ENCODE data around the gene RUSF1. TPM values are rescaled to one million over a fixed set of nuclear protein-coding genes. Genes with fewer than 3 reads are reported as not detected.

RUSF1 gene
- total and polyA plus RNA-seq, 9 of the 15 experiments (the other 6 are each of a cell fraction or from before 2014, with no cell fraction given) = 0.80 to 52.8 (median 27.6) TPM

DNA sequence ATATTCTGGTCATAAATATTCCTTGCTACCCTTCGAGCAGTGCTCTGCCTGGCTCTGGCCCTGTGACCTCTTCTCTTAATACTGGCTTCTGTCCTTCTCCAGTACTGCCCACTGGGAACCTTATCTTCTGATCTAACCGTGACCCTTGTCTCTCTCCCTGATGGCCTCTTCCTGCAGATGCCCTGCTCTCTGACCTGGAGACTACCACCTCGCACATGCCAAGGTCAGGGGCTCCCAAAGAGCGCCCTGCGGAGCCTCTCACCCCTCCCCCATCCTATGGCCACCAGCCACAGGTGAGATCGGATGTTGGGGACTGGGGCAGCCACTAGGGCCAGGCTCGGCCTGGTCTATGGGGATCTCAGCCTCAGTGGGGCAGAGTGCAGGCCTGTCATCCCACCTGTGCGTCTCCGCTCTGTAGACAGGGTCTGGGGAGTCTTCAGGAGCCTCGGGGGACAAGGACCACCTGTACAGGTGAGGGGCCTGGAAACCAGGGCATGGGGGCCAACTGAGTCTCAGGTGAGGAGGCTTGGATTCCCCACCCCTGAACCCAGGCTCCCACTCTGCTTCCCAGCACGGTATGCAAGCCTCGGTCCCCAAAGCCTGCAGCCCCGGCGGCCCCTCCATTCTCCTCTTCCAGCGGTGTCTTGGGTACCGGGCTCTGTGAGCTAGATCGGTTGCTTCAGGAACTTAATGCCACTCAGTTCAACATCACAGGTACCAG lies 34.8 kb downstream of the RUSF1 start:
- in situ Hi-C loops (cut with MboI) = no loop called here
- ChIA-PET POLR2A (interaction anchor here (1.0 kb wide), 1 partner anchor 13 kb away, joined by 7 read pairs; no protein-coding TSS in a partner anchor), CTCF (ENCODE audit: low intra/inter-chr PET ratio) (no interaction called here)
- TF ChIP-seq ZNF561 (CRISPR knock-in tag; conservative IDR thresholded peaks at IDR 0.05) (no peak), SMC3 (conservative IDR thresholded peaks at IDR 0.05; ENCODE audit: insufficient read depth, low read depth, low read length) (no peak)
- TF ChIP-seq, protein P1, sequence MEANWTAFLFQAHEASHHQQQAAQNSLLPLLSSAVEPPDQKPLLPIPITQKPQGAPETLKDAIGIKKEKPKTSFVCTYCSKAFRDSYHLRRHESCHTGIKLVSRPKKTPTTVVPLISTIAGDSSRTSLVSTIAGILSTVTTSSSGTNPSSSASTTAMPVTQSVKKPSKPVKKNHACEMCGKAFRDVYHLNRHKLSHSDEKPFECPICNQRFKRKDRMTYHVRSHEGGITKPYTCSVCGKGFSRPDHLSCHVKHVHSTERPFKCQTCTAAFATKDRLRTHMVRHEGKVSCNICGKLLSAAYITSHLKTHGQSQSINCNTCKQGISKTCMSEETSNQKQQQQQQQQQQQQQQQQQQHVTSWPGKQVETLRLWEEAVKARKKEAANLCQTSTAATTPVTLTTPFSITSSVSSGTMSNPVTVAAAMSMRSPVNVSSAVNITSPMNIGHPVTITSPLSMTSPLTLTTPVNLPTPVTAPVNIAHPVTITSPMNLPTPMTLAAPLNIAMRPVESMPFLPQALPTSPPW (CRISPR knock-in tag; IDR thresholded peaks at IDR 0.05) = no peak
- TF ChIP-seq, protein P2, sequence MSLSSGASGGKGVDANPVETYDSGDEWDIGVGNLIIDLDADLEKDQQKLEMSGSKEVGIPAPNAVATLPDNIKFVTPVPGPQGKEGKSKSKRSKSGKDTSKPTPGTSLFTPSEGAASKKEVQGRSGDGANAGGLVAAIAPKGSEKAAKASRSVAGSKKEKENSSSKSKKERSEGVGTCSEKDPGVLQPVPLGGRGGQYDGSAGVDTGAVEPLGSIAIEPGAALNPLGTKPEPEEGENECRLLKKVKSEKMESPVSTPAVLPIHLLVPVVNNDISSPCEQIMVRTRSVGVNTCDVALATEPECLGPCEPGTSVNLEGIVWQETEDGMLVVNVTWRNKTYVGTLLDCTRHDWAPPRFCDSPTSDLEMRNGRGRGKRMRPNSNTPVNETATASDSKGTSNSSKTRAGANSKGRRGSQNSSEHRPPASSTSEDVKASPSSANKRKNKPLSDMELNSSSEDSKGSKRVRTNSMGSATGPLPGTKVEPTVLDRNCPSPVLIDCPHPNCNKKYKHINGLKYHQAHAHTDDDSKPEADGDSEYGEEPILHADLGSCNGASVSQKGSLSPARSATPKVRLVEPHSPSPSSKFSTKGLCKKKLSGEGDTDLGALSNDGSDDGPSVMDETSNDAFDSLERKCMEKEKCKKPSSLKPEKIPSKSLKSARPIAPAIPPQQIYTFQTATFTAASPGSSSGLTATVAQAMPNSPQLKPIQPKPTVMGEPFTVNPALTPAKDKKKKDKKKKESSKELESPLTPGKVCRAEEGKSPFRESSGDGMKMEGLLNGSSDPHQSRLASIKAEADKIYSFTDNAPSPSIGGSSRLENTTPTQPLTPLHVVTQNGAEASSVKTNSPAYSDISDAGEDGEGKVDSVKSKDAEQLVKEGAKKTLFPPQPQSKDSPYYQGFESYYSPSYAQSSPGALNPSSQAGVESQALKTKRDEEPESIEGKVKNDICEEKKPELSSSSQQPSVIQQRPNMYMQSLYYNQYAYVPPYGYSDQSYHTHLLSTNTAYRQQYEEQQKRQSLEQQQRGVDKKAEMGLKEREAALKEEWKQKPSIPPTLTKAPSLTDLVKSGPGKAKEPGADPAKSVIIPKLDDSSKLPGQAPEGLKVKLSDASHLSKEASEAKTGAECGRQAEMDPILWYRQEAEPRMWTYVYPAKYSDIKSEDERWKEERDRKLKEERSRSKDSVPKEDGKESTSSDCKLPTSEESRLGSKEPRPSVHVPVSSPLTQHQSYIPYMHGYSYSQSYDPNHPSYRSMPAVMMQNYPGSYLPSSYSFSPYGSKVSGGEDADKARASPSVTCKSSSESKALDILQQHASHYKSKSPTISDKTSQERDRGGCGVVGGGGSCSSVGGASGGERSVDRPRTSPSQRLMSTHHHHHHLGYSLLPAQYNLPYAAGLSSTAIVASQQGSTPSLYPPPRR (CRISPR knock-in tag; IDR thresholded peaks at IDR 0.05; ENCODE audit: borderline replicate concordance) = no peak
- TF ChIP-seq, protein P3, sequence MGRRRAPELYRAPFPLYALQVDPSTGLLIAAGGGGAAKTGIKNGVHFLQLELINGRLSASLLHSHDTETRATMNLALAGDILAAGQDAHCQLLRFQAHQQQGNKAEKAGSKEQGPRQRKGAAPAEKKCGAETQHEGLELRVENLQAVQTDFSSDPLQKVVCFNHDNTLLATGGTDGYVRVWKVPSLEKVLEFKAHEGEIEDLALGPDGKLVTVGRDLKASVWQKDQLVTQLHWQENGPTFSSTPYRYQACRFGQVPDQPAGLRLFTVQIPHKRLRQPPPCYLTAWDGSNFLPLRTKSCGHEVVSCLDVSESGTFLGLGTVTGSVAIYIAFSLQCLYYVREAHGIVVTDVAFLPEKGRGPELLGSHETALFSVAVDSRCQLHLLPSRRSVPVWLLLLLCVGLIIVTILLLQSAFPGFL (CRISPR knock-in tag; IDR thresholded peaks at IDR 0.05) = no peak
- TF ChIP-seq, protein P4, sequence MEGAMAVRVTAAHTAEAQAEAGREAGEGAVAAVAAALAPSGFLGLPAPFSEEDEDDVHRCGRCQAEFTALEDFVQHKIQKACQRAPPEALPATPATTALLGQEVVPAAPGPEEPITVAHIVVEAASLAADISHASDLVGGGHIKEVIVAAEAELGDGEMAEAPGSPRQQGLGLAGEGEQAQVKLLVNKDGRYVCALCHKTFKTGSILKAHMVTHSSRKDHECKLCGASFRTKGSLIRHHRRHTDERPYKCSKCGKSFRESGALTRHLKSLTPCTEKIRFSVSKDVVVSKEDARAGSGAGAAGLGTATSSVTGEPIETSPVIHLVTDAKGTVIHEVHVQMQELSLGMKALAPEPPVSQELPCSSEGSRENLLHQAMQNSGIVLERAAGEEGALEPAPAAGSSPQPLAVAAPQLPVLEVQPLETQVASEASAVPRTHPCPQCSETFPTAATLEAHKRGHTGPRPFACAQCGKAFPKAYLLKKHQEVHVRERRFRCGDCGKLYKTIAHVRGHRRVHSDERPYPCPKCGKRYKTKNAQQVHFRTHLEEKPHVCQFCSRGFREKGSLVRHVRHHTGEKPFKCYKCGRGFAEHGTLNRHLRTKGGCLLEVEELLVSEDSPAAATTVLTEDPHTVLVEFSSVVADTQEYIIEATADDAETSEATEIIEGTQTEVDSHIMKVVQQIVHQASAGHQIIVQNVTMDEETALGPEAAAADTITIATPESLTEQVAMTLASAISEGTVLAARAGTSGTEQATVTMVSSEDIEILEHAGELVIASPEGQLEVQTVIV (CRISPR knock-in tag; IDR thresholded peaks at IDR 0.05; ENCODE audit: borderline replicate concordance) = no peak
- Histone ChIP-seq H2AFZ (ENCODE audit: low read depth, low read length) (no peak overlapping the region), H3K79me2 (ENCODE audit: control insufficient read depth, insufficient read depth, low read length) (no peaks in the 10 kb centered on the region), H4K20me1 (replicated peaks; ENCODE audit: control insufficient read depth, insufficient read depth, low read length) (no peaks in the 10 kb centered on the region), H3K9me1 (ENCODE audit: control insufficient read depth, insufficient read depth, low read length) (no peaks in the 10 kb centered on the region), H3K4me1 (replicated peaks in 1 of 2; ENCODE audit: control insufficient read depth in 2 of 2, insufficient read depth in 2 of 2, low read length in 2 of 2) (peaks cover 26 to 59% of the 10 kb centered on the region in 2 experiments; a peak in 4 of 5 replicates), H3K27ac (ENCODE audit: extremely low read depth, low read depth, low read length) (no peak overlapping the region), H3K27me3 (ENCODE audit: control insufficient read depth in 2 of 2, insufficient read depth in 2 of 2, low read length in 2 of 2) (no peaks in the 10 kb centered on the region), H3K9ac (ENCODE audit: insufficient read depth in 1 of 2, low read depth in 2 of 2, low read length in 2 of 2) (peak overlapping the region in 1 of 2 experiments; percentile 28; a peak in 1 of 4 replicates), H3K9me3 (replicated peaks; ENCODE audit: control insufficient read depth, insufficient read depth, low read depth, low read length) (no peaks in the 10 kb centered on the region), H3K4me2 (ENCODE audit: insufficient read depth, low read length) (no peak overlapping the region), H3K4me3 (no peak overlapping the region), H3K36me3 (ENCODE audit: control insufficient read depth, insufficient read depth, low read length) (no peaks in the 10 kb centered on the region)
- no TSS peak for BruUV-seq (replicated peaks)
- FAIRE-seq = no peak
- WGBS (ENCODE audit: insufficient coverage, low coverage, missing lambda C conversion rate) = 77% methylated on average over 13 of the region's 17 CpGs
- intact Hi-C loops (cut with micrococcal nuclease) = loop anchor here (5.0 kb wide), 1 partner anchor 49 kb away; no protein-coding TSS in a partner anchor
- DNase-seq (ENCODE audit: extremely low read depth in 1 of 4, low spot score in 3 of 4) = no peak
- no peak for ATAC-seq

Measured in K562 (cell line).